BJ (cell line): Measurements from ENCODE around the gene AGK. TPM values are rescaled to one million over a fixed set of nuclear protein-coding genes. Genes with fewer than 3 reads are reported as not detected.

Source experiments
- CTCF ChIA-PET: fragments of 350-600 bp; formaldehyde crosslinking; extraction: SDS; loops from one replicate; lab custom pipeline; 2021; ENCODE audit warnings: antibody characterized with exemption, inconsistent platforms; lab: Yijun Ruan, JAX
- POLR2A ChIA-PET: fragments of 300-600 bp; sonication (Branson Sonifier 250); formaldehyde crosslinking; extraction: SDS; loops from one replicate; lab custom pipeline; 2021; ENCODE audit warnings: antibody characterized with exemption; lab: Charles Lee
- DNase-seq: peaks from one replicate; pipeline ENCODE4 v3.0.0-alpha.2; 2011; ENCODE audit warnings: low read depth
- H3K27me3 ChIP-seq: 2 replicates; pipeline ENCODE4 v1.6.0; 2011; ENCODE audit warnings: low read length; ENCODE audit not compliant: control insufficient read depth, insufficient read depth
- H3K36me3 ChIP-seq: 2 replicates; pipeline ENCODE4 v1.5.1; 2011; ENCODE audit warnings: low read length; ENCODE audit not compliant: control insufficient read depth, insufficient read depth
- H3K4me3 ChIP-seq: 2 replicates; pipeline ENCODE4 v1.5.1; 2011; ENCODE audit warnings: low read depth, mild to moderate bottlenecking, control low read depth, low read length
- CTCF ChIP-seq: IDR thresholded peaks from 2 replicates; pipeline ENCODE4 v1.5.1; 2011; ENCODE audit warnings: low read depth, mild to moderate bottlenecking, control low read depth, inconsistent platforms, low read length, moderate library complexity; ENCODE audit not compliant: insufficient read depth
- polyA plus RNA-seq: library from polyadenylated mRNA; depleted of rRNA; stranded (reverse); fragments of >200 nt; gene quantifications from 2 replicates; pipeline ENCODE4 v1.2.3, GENCODE V29; 2011

The AGK gene
- polyA plus RNA-seq, 1 experiment: 30.3 TPM

DNA sequence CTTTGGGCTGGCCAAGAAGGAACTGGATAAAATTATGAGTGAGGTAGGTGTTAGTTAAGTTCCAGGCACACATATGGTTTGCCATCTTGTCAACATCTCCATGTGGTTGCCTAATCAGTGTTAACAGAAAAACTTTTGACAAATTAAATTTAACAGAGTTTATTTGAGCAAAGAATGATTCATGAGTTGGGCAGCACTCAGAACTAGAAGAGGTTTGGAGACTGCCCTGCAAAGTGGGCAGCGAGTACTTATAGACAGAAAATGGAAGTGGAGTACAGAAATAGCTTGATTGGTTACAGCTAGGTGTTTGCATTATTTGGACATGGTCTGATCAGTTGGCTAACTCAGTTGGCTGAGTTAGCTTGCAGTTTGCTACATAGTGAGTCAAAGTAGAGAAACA is 37.5 kb upstream of the AGK start:
- no peak for DNase-seq
- Histone ChIP-seq H3K27me3 (peaks cover 10% of the 10 kb centered on the region), H3K36me3 (no peaks in the 10 kb centered on the region), H3K4me3 (no peak overlapping the region)
- no peak for TF ChIP-seq CTCF
- POLR2A ChIA-PET: no interaction called here
- CTCF ChIA-PET: interaction anchor here (0.5 kb wide), 1 partner anchor 32 kb away, joined by 3 read pairs; no protein-coding TSS in a partner anchor

DNA sequence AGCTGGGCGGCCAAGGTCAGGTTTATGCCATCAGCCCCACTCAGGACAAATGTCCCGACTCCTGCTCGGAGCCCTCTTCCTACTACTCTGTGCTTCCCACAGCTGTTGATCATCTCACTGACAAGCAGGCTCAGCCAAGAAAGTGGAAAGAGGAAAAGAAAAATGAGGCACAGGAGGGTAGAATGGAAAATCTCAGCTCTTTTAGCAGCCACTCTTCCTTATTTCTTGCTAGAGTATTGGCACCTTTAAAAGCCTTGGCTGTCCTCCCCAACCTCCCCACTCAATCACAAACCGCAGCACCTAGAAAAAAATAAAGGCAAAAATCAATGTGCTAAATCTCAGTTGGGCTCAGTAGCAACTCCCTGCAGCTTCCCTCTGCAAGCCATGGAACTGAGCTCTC is 35.3 kb upstream of the AGK start:
- Histone ChIP-seq H3K4me3 (no peak overlapping the region), H3K27me3 (peaks cover 10% of the 10 kb centered on the region), H3K36me3 (no peaks in the 10 kb centered on the region)
- ChIA-PET POLR2A (no interaction called here), CTCF (interaction anchor here (0.9 kb wide), 1 partner anchor 13 kb away, joined by 4 read pairs; no protein-coding TSS in a partner anchor)
- TF ChIP-seq CTCF: no peak
- DNase-seq: no peak

DNA sequence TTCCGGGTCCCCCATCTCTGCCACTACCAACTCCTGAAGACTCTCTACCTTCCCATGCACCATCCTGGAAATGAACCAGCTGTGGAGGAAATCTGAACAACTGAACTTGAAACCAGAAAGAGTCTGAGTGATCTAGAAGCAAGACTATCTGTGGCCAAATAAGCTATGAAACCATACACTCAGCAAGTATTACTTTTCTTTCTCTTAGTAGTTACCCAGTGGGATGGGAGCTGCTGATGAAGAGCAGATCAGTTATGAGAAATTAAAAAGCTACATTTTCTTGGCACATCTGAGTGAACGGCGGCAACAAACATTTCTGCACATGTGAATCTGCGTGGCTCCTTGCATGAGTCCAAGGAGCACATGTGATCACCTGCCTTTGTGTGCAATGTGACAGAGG is 31.6 kb upstream of the AGK start:
- ChIA-PET POLR2A (no interaction called here), CTCF (interaction anchor here (1.4 kb wide), 1 partner anchor 14 kb away, joined by 4 read pairs; no protein-coding TSS in a partner anchor)
- DNase-seq: no peak
- no peak overlapping the region for H3K4me3 ChIP-seq
- no peaks in the 10 kb centered on the region for H3K36me3 ChIP-seq
- H3K27me3 ChIP-seq: peaks cover 2% of the 10 kb centered on the region; the same call in 1 of the 2 replicates
- TF ChIP-seq CTCF: no peak

- CTCF ChIA-PET: no interaction called here
- H3K27me3 ChIP-seq: peaks cover 2% of the 10 kb centered on the region; the same call in 1 of the 2 replicates
Measured at GRCh38 chr7:141522657-141523342, 28.4 kb upstream of the AGK start.

More at GRCh38 chr7:141522657-141523342, 28.4 kb upstream of the AGK start:
- DNase-seq: no peak
- Histone ChIP-seq H3K4me3 (no peak overlapping the region), H3K36me3 (no peaks in the 10 kb centered on the region)
- no peak for TF ChIP-seq CTCF
- POLR2A ChIA-PET: no interaction called here
